Fibroblast of skin of back (primary cell): Measurements from ENCODE around the gene FBXW11.
"Not testable (repeated sequence)": the region's sequence is repeated elsewhere in the genome, so short reads cannot be mapped to it uniquely, and the experiment has no call there.

Source experiments
- DNase-seq: peaks from one replicate; pipeline ENCODE4 v3.0.0-alpha.2; 2013

FBXW11 gene

GRCh38 chr5:171906703-171907590 is 99.5 kb downstream of the FBXW11 start:
- DNase-seq, result no peak

- DNase-seq, result no peak
Measured at GRCh38 chr5:171906066-171906570, 100.3 kb downstream of the FBXW11 start.

- DNase-seq, result no peak
Measured at GRCh38 chr5:171904886-171905285, 101.6 kb downstream of the FBXW11 start.

GRCh38 chr5:171901764-171902163 is 104.7 kb downstream of the FBXW11 start:
- DNase-seq, result no peak

GRCh38 chr5:171899792-171900191 is 106.6 kb downstream of the FBXW11 start:
- DNase-seq, result no peak

- DNase-seq, result no peak
Measured at GRCh38 chr5:171898879-171899278, 107.6 kb downstream of the FBXW11 start.

GRCh38 chr5:171898386-171898785 is 108.1 kb downstream of the FBXW11 start:
- DNase-seq, result peak; percentile 42

GRCh38 chr5:171897231-171897630 is 109.2 kb downstream of the FBXW11 start:
- DNase-seq, result no peak

GRCh38 chr5:171895081-171895480 is 111.4 kb downstream of the FBXW11 start:
- DNase-seq, result peak; percentile 39

GRCh38 chr5:171893290-171893886 is 113.0 kb downstream of the FBXW11 start:
- peak; percentile 93 for DNase-seq

- no peak for DNase-seq
Measured at GRCh38 chr5:171891595-171891994, 114.8 kb downstream of the FBXW11 start.

- DNase-seq, result no peak
Measured at GRCh38 chr5:171891150-171891549, 115.3 kb downstream of the FBXW11 start.

GRCh38 chr5:171888051-171888481 is 118.4 kb downstream of the FBXW11 start:
- peak; percentile 24 for DNase-seq

- not testable (repeated sequence) for DNase-seq
Measured at GRCh38 chr5:171886037-171886436, 120.4 kb downstream of the FBXW11 start.

- no peak for DNase-seq
Measured at GRCh38 chr5:171882118-171882517, 124.3 kb downstream of the FBXW11 start.

- DNase-seq, result no peak
Measured at GRCh38 chr5:171874234-171874633, 132.2 kb downstream of the FBXW11 start.

GRCh38 chr5:171872666-171873065 is 133.8 kb downstream of the FBXW11 start:
- no peak for DNase-seq

- no peak for DNase-seq
Measured at GRCh38 chr5:171871711-171872110, 134.7 kb downstream of the FBXW11 start.

GRCh38 chr5:171869956-171870355 is 136.5 kb downstream of the FBXW11 start:
- no peak for DNase-seq

- no peak for DNase-seq
Measured at GRCh38 chr5:171868236-171868635, 138.2 kb downstream of the FBXW11 start.

GRCh38 chr5:171867786-171868185 is 138.7 kb downstream of the FBXW11 start:
- DNase-seq, result peak; percentile 83

- DNase-seq, result no peak
Measured at GRCh38 chr5:171865471-171865870, 141.0 kb downstream of the FBXW11 start.

GRCh38 chr5:171863935-171864334 is 142.5 kb downstream of the FBXW11 start:
- DNase-seq, result peak; percentile 97

- no peak for DNase-seq
Measured at GRCh38 chr5:171862624-171863023, 143.8 kb downstream of the FBXW11 start.
